ENCODE data around the gene MCRIP2.

The MCRIP2 gene

DNA sequence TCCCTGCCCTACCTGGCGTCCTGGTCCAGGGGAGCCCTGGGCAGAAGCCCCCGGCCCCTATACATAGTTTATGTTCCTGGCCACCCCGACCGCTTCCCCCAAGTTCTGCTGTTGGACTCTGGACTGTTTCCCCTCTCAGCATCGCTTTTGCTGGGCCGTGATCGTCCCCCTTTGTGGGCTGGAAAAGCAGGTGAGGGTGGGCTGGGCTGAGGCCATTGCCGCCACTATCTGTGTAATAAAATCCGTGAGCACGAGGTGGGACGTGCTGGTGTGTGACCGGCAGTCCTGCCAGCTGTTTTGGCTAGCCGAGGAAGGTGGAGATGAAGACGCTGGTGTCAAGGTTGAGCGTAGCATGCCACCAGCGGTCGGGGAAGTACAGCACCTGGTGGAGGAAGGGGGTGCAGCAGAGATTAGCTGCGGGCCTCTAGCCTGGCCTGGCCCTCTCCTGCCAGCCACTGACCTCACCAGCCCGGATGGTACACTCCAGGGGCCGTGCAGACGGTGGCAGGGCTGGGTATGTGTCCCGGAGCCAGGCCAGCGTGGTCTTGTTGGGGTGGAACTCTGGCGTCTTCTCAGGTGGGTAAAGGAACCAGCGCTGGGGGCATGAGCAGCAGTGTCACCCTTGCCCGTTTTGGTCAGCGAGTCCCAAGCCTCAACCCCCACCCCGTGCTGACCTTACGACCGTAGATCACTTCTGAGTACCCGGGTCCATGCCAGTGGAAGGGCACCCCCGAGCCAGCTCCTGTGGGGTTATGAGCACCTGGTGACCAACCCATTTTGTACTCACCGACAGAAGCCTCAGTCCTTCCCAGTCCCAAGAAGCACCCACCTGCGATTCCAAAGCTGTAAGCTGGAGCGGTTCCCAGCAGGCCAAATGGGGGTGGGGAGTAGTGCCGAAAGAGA lies 41.1 kb downstream of the MCRIP2 start:
- Histone ChIP-seq H4K20me1 (ENCODE audit: insufficient read depth, low read length, poor library complexity, severe bottlenecking) (peaks cover 2% of the 10 kb centered on the region), H3K9me2 (replicated peaks; ENCODE audit: low read depth, low read length) (no peaks in the 10 kb centered on the region), H3F3A (ENCODE audit: low read depth) (no peaks in the 10 kb centered on the region), H3K9ac (ENCODE audit: low read depth, low read length, poor library complexity, severe bottlenecking) (no peak overlapping the region), H3K4me1 (ENCODE audit: insufficient read depth, low read length, poor library complexity, severe bottlenecking) (peaks cover 4% of the 10 kb centered on the region), H3K79me2 (ENCODE audit: insufficient read depth, low read length) (peaks cover 16% of the 10 kb centered on the region; the same call in 1 of the 2 replicates), H3K27me3 (ENCODE audit: insufficient read depth, low read length, poor library complexity, severe bottlenecking) (no peaks in the 10 kb centered on the region), H2AFZ (ENCODE audit: low read length) (no peak overlapping the region), H3K4me3 (ENCODE audit: low read length, poor library complexity, severe bottlenecking) (no peak overlapping the region), H3K36me3 (ENCODE audit: insufficient read depth, low read length) (no peaks in the 10 kb centered on the region), H3K4me2 (ENCODE audit: low read depth, low read length, poor library complexity, severe bottlenecking) (no peak overlapping the region), H3K9me3 (ENCODE audit: insufficient read depth, low read depth, low read length) (no peaks in the 10 kb centered on the region)
- no peak for TF ChIP-seq EZH2phosphoT487 (IDR thresholded peaks at IDR 0.05; ENCODE audit: borderline replicate concordance)
- TF ChIP-seq, protein P1, sequence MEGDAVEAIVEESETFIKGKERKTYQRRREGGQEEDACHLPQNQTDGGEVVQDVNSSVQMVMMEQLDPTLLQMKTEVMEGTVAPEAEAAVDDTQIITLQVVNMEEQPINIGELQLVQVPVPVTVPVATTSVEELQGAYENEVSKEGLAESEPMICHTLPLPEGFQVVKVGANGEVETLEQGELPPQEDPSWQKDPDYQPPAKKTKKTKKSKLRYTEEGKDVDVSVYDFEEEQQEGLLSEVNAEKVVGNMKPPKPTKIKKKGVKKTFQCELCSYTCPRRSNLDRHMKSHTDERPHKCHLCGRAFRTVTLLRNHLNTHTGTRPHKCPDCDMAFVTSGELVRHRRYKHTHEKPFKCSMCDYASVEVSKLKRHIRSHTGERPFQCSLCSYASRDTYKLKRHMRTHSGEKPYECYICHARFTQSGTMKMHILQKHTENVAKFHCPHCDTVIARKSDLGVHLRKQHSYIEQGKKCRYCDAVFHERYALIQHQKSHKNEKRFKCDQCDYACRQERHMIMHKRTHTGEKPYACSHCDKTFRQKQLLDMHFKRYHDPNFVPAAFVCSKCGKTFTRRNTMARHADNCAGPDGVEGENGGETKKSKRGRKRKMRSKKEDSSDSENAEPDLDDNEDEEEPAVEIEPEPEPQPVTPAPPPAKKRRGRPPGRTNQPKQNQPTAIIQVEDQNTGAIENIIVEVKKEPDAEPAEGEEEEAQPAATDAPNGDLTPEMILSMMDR (conservative IDR thresholded peaks at IDR 0.05; ENCODE audit: low read length) = no peak

DNA sequence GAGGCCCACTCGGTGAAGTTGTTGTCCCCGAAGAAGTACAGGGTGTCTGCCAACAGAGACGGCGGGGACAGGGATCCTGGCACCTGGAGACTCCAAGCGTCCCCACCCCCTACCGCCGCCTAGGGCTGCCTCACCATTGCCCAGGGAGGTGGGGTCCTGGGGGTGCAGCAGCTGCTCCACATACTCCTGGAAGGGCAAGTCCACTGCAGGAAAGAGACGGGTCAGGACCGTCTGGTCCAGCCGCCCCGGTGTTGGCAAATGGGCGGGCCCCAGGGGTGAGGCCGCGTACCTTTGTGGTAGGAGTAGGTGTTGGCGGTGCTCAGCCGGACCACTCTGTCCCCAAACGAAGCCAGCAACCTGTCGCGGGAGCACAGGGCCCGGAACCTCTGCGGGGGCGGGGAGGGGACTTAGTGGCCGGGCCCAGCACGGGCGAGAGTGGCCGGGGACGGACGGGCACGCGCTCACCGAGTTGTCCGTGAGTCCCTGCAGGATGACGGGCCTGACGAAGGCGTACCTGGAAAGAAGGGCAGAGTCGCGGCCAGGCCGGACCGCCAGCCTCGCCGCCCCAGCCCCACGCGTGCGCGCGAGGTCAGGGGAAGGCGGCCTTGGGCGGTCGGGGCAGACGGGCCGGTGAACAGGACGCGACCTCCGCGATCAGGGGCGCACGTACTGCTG lies 41.9 kb downstream of the MCRIP2 start:
- H3K4me1 ChIP-seq (ENCODE audit: insufficient read depth, low read length, poor library complexity, severe bottlenecking) = peaks cover 4% of the 10 kb centered on the region
- H3K36me3 ChIP-seq (ENCODE audit: insufficient read depth, low read length) = no peaks in the 10 kb centered on the region
- TF ChIP-seq EZH2phosphoT487 (IDR thresholded peaks at IDR 0.05; ENCODE audit: borderline replicate concordance) = no peak
- TF ChIP-seq, protein P1 (conservative IDR thresholded peaks at IDR 0.05; ENCODE audit: low read length) = no peak

DNA sequence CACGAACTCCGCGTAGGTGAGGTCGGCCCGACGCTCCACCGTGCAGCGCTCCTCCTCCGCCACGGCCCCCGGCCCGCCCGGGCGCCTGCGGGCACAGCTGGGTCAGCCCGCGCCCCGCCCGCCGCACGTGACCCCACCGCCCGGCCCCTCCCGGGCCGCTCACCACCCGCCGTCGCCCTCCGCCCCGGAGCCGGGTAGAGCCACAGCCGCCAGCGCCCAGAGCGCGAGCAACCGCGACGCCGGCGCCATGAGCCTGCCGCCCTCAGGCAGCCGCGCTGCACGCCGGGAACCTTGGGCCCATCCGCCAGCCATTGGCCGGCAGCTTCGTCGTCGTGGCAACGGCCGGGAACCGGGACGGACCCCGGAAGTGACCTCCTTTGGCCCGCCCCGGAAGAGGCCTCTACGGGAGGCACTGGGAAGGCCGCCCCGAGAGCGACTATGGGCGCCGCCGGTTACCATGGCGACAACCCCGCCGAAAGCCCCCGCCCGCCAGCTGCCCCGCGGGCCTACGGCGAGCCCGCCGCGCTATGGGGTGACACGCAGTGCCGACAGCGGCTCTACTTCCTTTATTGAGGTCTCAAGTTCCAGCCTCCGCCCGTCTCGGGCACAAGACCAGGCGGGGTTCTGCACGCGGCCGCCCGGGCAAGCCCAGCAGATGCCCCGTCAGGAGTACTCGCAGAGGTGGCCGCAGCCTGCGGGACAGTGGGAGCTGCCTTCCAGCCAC lies 42.6 kb downstream of the MCRIP2 start, which contains the start of gene JMJD8:
Gene JMJD8, minus strand, starts transcription at position 264 of the 724 bp plus-strand sequence. Its CDS starts 15 bp downstream, at position 249.
- Histone ChIP-seq H3K4me2 (ENCODE audit: low read depth, low read length, poor library complexity, severe bottlenecking) (no peak within 1 kb of the TSS), H3K36me3 (ENCODE audit: insufficient read depth, low read length) (no peaks in the 10 kb centered on the region), H3K79me2 (ENCODE audit: insufficient read depth, low read length) (peaks cover 17% of the 10 kb centered on the region; the same call in 1 of the 2 replicates), H3K9me3 (ENCODE audit: insufficient read depth, low read depth, low read length) (no peaks in the 10 kb centered on the region), H3K4me1 (ENCODE audit: insufficient read depth, low read length, poor library complexity, severe bottlenecking) (peaks cover 6% of the 10 kb centered on the region), H3F3A (ENCODE audit: low read depth) (no peaks in the 10 kb centered on the region), H3K4me3 (ENCODE audit: low read length, poor library complexity, severe bottlenecking) (no peak within 1 kb of the TSS), H4K20me1 (ENCODE audit: insufficient read depth, low read length, poor library complexity, severe bottlenecking) (peaks cover 2% of the 10 kb centered on the region), H3K27me3 (ENCODE audit: insufficient read depth, low read length, poor library complexity, severe bottlenecking) (no peaks in the 10 kb centered on the region), H2AFZ (ENCODE audit: low read length) (no peak within 1 kb of the TSS), H3K9me2 (replicated peaks; ENCODE audit: low read depth, low read length) (no peaks in the 10 kb centered on the region), H3K9ac (ENCODE audit: low read depth, low read length, poor library complexity, severe bottlenecking) (no peak within 1 kb of the TSS)
- no peak for TF ChIP-seq EZH2phosphoT487 (IDR thresholded peaks at IDR 0.05; ENCODE audit: borderline replicate concordance)
- TF ChIP-seq, protein P1 (conservative IDR thresholded peaks at IDR 0.05; ENCODE audit: low read length) = no peak

More for the DNA sequence above, 41.9 kb downstream of the MCRIP2 start:
- Histone ChIP-seq H3F3A (ENCODE audit: low read depth) (no peaks in the 10 kb centered on the region), H3K4me2 (ENCODE audit: low read depth, low read length, poor library complexity, severe bottlenecking) (no peak overlapping the region), H3K4me3 (ENCODE audit: low read length, poor library complexity, severe bottlenecking) (no peak overlapping the region), H3K9ac (ENCODE audit: low read depth, low read length, poor library complexity, severe bottlenecking) (no peak overlapping the region), H3K79me2 (ENCODE audit: insufficient read depth, low read length) (peaks cover 16% of the 10 kb centered on the region; the same call in 1 of the 2 replicates), H3K9me3 (ENCODE audit: insufficient read depth, low read depth, low read length) (no peaks in the 10 kb centered on the region), H3K27me3 (ENCODE audit: insufficient read depth, low read length, poor library complexity, severe bottlenecking) (no peaks in the 10 kb centered on the region), H2AFZ (ENCODE audit: low read length) (no peak overlapping the region), H3K9me2 (replicated peaks; ENCODE audit: low read depth, low read length) (no peaks in the 10 kb centered on the region), H4K20me1 (ENCODE audit: insufficient read depth, low read length, poor library complexity, severe bottlenecking) (peaks cover 2% of the 10 kb centered on the region)

All from Loucy (cell line).